RPMI8226 (cell line): Measurements from ENCODE around the gene INS.
A peak's percentile ranks its signal among the peaks of the same experiment; 100 is the strongest.

Source experiments
- DNase-seq: peaks from one replicate; pipeline ENCODE4 v3.0.0-alpha.2; 2015

Gene INS

DNA sequence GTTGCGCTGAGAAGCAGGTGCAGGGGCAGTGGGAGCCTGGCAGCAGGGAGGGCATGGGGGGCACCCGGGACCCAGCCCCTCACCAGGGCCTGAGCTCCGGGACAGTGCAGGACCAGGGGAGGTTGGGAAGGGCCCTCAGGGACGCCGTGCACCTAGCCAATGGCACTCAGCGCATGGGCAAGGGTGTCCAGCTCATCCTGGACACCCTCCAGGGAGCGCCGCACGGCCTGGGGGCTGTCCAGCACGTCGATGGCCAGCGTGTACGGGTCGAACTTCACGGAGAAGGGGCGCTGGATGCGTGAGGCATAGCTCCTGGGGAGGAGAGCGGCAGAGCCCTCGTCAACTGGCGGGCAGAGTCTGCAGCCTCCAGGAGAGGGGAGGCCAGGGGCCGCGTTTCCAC is 3.1 kb upstream of the INS start:
- no peak for DNase-seq

- DNase-seq, result no peak
These were observed 2.5 kb upstream of the INS start for GRCh38 chr11:2163428-2163978.

DNA sequence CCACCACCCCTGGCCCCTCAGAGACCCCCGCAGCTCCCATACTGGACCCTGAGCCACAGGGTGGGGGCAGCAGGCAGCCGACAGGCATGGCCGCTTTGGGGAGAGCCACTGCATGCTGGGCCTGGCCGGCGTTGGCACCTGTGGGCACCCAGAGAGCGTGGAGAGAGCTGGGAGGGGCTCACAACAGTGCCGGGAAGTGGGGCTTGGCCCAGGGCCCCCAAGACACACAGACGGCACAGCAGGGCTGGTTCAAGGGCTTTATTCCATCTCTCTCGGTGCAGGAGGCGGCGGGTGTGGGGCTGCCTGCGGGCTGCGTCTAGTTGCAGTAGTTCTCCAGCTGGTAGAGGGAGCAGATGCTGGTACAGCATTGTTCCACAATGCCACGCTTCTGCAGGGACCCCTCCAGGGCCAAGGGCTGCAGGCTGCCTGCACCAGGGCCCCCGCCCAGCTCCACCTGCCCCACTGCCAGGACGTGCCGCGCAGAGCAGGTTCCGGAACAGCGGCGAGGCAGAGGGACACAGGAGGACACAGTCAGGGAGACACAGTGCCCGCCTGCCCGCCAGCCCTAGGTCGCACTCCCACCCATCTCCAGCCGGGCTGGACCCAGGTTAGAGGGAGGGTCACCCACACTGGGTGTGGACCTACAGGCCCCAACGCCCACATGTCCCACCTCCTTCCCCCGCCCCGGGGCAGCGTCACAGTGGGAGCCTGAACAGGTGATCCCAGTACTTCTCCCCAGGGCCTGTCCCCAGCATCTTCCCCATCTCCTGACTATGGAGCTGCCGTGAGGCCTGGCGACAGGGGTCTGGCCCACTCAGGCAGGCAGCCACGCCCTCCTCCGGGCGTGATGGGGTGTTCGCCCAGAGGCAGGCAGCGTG is 1.2 kb downstream of the INS start:
- no peak for DNase-seq

DNA sequence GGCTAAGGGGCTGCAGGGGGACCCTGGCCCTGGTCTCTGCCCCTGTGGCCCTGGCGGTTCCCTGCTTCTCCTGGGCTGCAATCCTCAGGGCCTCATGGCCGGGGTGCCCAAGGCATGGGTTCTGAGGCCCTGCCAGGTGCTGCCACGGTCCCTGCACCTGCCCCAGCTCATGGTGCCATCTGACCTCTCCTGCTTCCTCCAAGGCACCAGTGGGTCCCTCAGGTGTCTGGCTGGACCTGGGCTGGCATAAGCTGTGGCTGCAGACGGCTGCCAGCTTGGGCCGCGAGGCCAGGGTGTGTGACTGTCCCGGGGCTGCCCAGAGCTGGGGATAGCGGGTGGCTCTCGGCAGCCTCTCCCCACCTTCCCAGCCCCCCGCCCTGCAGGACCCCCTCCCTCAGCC is 2.0 kb downstream of the INS start:
- DNase-seq, result peak; percentile 18

- DNase-seq, result no peak
These were observed 2.7 kb downstream of the INS start for GRCh38 chr11:2158296-2158737.

- no peak for DNase-seq
These were observed 3.5 kb downstream of the INS start for GRCh38 chr11:2157294-2158040.

GRCh38 chr11:2156416-2157182 is 4.4 kb downstream of the INS start:
- peak; percentile 65 for DNase-seq

GRCh38 chr11:2155511-2155910 is 5.5 kb downstream of the INS start:
- no peak for DNase-seq

DNA sequence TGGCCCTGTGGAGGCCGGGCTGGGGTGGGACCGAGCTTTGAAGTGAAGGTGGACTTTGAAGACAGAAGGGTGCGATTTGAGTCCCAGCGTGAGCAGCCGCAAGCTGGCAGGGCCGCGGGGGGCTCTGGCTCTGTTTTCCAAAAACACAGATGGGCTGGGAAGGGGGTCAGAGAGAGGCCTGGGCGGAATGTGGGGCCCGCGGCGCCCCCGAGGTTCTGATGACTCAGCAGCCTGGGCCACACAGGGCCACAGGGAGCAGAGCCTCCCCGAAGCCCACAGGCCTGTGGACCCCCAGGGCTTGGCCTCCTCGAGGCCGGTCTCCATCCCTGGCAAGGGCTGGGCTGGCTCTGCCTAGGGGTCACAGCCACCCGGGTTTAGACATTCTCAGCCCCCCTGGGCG is 6.1 kb downstream of the INS start:
- no peak for DNase-seq

GRCh38 chr11:2154195-2154585 is 6.8 kb downstream of the INS start:
- no peak for DNase-seq

- no peak for DNase-seq
These were observed 7.3 kb downstream of the INS start for GRCh38 chr11:2153581-2154194.

- peak; percentile 77 for DNase-seq
These were observed 9.3 kb downstream of the INS start for GRCh38 chr11:2151500-2152257.

DNA sequence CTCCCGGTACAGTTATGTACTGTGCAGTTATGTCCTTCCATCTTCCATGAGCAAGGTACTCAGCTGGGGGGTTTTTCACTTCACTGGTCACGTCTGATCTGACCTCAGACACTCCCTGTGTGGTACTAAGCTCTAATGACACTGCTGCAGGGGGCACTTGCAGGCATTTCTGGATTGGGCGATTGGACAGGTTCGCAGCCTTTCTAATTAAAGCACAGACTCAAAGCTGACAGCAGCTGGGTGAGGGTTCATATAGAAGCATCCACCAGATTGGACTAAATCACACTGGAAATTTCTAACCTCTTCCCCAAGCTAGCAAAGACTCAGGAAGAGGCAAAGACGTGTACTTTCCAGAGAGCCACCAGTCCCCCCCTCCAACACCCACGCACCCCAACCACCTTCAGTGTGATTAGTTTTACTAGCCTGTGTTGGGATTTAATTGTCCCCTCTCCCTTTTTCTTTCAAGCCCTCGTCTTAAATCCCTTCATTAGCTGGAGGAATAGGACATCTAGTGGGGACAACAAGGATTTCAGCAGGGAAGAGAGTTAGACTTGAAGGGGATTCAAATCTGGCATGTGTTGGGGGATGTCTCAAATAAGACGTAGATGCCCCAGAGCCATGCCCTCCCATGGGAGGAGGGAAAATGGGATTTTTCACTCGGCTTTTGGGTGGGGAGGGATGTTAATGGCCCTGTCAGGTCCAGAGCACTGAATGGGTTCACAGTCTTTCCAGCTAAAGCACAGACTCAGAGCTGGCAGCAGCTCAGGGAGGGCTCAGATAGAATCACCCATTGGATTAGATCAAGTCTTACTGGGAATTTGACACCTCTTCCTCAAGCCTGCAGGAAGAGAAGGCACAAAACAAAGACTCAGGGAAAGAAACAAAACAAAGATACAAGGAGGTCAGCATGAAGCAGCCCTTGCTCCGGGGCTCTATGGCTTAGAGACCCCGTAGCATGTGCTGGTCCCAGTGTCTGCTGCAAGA is 10.9 kb downstream of the INS start:
- no peak for DNase-seq

DNA sequence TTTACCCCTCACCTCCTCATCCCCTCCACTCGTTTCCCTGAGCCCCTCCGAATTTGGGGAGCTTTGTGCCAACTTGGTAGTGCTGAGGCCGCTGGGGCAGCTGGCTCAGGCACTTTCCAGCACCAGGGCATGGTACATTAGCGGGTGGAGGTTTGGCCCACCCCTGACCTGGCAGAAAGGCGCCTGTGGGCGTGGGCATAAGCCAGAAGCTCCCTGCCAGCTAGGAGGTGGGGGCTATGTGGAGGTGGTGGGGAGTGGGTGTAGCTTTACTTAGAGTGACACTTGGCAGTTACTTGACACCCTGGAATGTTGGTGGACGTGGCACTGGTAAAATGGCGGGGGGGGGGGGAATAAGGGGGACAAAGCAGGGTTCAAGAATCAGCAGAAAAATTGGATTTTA is 11.5 kb downstream of the INS start:
- DNase-seq, result no peak

DNA sequence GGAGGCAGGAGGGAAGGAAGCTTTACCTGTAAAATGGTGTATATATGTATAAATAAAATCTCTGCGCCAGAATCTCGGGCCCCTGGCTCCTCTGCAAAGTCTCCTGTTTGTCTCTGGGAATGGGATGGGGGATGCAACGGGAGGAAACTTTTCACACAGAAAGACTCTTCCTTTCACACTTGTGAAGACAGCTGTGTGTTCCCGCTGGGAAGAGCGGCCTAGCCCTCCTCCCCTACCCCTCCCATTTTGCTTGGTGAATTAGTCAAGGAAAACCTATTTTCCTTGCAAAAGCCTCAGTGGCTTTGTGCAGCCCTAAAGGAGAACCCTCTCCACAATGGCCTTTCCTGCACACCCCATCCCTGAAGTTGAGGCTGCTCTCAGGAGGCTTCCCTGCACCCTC is 12.4 kb downstream of the INS start:
- no peak for DNase-seq

- DNase-seq, result peak; percentile 33
These were observed 13.6 kb downstream of the INS start for GRCh38 chr11:2147391-2147790.

DNA sequence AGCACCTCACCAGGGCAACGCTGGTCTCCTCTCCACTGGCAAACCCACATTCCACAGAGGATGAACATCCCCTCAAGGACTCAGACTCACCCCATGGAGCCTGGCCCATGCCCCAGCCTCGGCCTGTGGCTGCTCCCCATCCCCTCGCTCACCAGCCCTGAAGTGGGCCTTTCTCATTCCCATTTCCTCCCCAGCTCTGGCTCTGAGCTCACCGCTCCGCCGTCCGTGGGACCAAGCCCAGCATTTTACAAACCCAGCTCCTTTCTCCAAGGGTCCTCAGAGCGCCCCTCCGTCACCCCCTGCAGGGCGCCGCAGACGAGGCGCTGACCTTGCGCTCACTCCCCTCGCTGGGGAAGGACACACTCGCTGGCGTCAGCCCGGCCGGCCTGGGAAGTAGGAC is 15.0 kb downstream of the INS start:
- DNase-seq, result no peak

- DNase-seq, result no peak
These were observed 16.3 kb downstream of the INS start for GRCh38 chr11:2144544-2145248.

DNA sequence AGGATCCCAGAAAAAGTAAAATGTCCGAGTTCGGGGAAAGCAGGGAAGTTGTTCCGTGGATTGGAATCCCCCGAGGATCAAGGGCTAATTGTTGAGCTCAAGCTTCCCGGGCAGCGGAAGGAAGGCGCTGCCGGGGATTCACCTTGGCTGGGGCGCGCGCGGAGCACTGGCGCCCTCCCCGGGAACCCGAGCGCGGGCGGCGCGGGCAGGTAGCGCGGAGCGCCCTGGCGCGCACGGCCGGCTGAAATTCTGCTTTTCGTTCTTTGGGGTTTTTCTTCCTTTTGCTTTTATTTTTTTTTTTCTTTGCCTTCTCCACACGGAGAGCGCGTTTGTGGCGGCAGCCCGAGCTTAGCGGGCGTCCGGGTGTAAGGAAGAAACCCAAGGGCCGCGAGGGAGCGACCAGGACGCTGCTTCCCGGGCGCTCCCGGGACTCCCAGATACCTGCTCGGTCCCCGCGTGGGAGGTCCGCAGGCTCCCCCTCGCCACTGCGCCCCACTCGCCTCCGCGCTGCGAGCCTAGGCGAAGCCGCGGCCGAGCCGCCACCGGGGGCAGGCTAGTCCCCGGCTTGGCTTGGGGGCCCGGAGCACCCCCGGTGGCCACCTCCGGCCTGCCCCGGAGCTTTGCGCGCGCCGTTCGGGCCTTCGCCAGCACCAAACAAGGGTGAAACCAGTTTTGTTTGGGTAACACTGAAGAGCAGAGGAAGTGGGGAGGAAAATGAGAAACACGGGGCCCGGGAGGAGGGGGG is 17.0 kb downstream of the INS start:
- no peak for DNase-seq
